Liver (tissue), 9 donors: ENCODE measurements around the gene CALML6. TPM values are rescaled to one million over a fixed set of nuclear protein-coding genes. Genes with fewer than 3 reads are reported as not detected.
A peak's percentile ranks its signal among the peaks of the same experiment; 100 is the strongest.

Experiments
- DNase-seq: peaks from one replicate; pipeline ENCODE4 v3.0.0-alpha.2; 2017; ENCODE audit warnings: low spot score
- H3K27ac ChIP-seq, 2 donors: one replicate each; pipeline ENCODE4 v1.7.0; 2013; ENCODE audit warnings: inconsistent platforms in 2 of 2, low read length in 2 of 2, control low read depth in 1 of 2, low read depth in 1 of 2, mild to moderate bottlenecking in 1 of 2
- H3K27me3 ChIP-seq, 4 donors: one replicate each; pipeline versions ENCODE4 v1.6.1 to v1.7.0; 2013; ENCODE audit warnings: low read length in 3 of 4, inconsistent platforms in 1 of 4, mild to moderate bottlenecking in 1 of 4, moderate library complexity in 1 of 4; ENCODE audit not compliant: control insufficient read depth in 4 of 4, insufficient read depth in 4 of 4
- H3K36me3 ChIP-seq, 4 donors: one replicate each; pipeline versions ENCODE4 v1.6.1 to v1.7.0; 2013; ENCODE audit warnings: low read length in 3 of 4, mild to moderate bottlenecking in 3 of 4, low read depth in 1 of 4, moderate library complexity in 1 of 4; ENCODE audit not compliant: control insufficient read depth in 4 of 4, insufficient read depth in 3 of 4
- H3K4me1 ChIP-seq, 4 donors: one replicate each; pipeline versions ENCODE4 v1.6.1 to v1.7.0; 2013; ENCODE audit warnings: low read length in 3 of 4, mild to moderate bottlenecking in 3 of 4, moderate library complexity in 1 of 4; ENCODE audit not compliant: control insufficient read depth in 4 of 4, insufficient read depth in 4 of 4
- H3K4me3 ChIP-seq, 3 donors: one replicate each; pipeline versions ENCODE4 v1.6.1 to v1.7.0; 2013; ENCODE audit warnings: low read length in 3 of 3, control low read depth in 1 of 3, low read depth in 1 of 3, mild to moderate bottlenecking in 1 of 3
- H3K9ac ChIP-seq, 2 donors: one replicate each; pipeline ENCODE4 v1.7.0; 2013; ENCODE audit warnings: low read length in 2 of 2, mild to moderate bottlenecking in 2 of 2, moderate library complexity in 2 of 2, control low read depth in 1 of 2, low read depth in 1 of 2
- H3K9me3 ChIP-seq, 4 donors: one replicate each; pipeline versions ENCODE4 v1.6.1 to v1.7.0; 2013; ENCODE audit warnings: low read length in 3 of 4; ENCODE audit not compliant: control insufficient read depth in 4 of 4
- ATF3 ChIP-seq: IDR thresholded peaks from 2 replicates; pipeline ENCODE4 v1.6.1; 2016; ENCODE audit warnings: antibody characterized with exemption
- EGR1 ChIP-seq, 2 donors: IDR thresholded peaks; 2 replicates each; pipeline ENCODE4 v1.6.1; 2016 to 2018; ENCODE audit warnings: antibody characterized with exemption in 2 of 2, low read depth in 2 of 2
- FOXA1 ChIP-seq: IDR thresholded peaks from 2 replicates; pipeline ENCODE4 v1.6.1; 2016; ENCODE audit warnings: antibody characterized with exemption
- FOXA2 ChIP-seq: IDR thresholded peaks from 2 replicates; pipeline ENCODE4 v1.6.1; 2016; ENCODE audit warnings: antibody characterized with exemption
- GABPA ChIP-seq, 2 donors: IDR thresholded peaks in 1 of 2; conservative IDR thresholded peaks in 1 of 2; 2 replicates each; pipeline ENCODE4 v1.6.1; 2016; ENCODE audit warnings: antibody characterized with exemption in 2 of 2, mild to moderate bottlenecking in 1 of 2, moderate library complexity in 1 of 2
- HNF4A ChIP-seq, 2 donors: conservative IDR thresholded peaks; 2 replicates each; pipeline ENCODE4 v1.6.1; 2016; ENCODE audit warnings: antibody characterized with exemption in 2 of 2, mild to moderate bottlenecking in 2 of 2
- HNF4G ChIP-seq: IDR thresholded peaks from 2 replicates; pipeline ENCODE4 v1.6.1; 2016; ENCODE audit warnings: antibody characterized with exemption
- RAD21 ChIP-seq, 2 donors: IDR thresholded peaks; 2 replicates each; pipeline ENCODE4 v1.6.1; 2016; ENCODE audit warnings: antibody characterized with exemption in 2 of 2, mild to moderate bottlenecking in 2 of 2
- RXRA ChIP-seq, 2 donors: IDR thresholded peaks; 2 replicates each; pipeline ENCODE4 v1.6.1; 2017 to 2018; ENCODE audit warnings: antibody characterized with exemption in 2 of 2, mild to moderate bottlenecking in 1 of 2
- SP1 ChIP-seq: IDR thresholded peaks from 2 replicates; pipeline ENCODE4 v1.6.1; 2018; ENCODE audit warnings: antibody characterized with exemption, mild to moderate bottlenecking
- TAF1 ChIP-seq: conservative IDR thresholded peaks from 2 replicates; pipeline ENCODE4 v1.6.1; 2016; ENCODE audit warnings: antibody characterized with exemption, mild to moderate bottlenecking
- YY1 ChIP-seq: IDR thresholded peaks from 2 replicates; pipeline ENCODE4 v1.6.1; 2016; ENCODE audit warnings: antibody characterized with exemption, mild to moderate bottlenecking
- WGBS: extraction: QIAGEN DNeasy Blood & Tissue Kit; methylation state at CpG from one replicate; pipeline ENCODE4 v1.1.7; 2013; 5-methylcytosine and 5-hydroxymethylcytosine counted together
- polyA plus RNA-seq, 2 donors: library from polyadenylated mRNA; stranded (reverse) in 1 of 2; unstranded in 1 of 2; fragments of 200-250 nt in 1 of 2; fragments of >200 nt in 1 of 2; fragmentation: Nextera tagmentation in 1 of 2; extraction: Ambion mirVana in 1 of 2; gene quantifications; one replicate each; pipeline versions ENCODE4 v1.2.1 to v1.2.3, GENCODE V29; 2013 to 2015
- total RNA-seq, 2 donors: library from RNA; depleted of rRNA; stranded (reverse); fragments of >200 nt; gene quantifications; one replicate each; pipeline ENCODE4 v1.2.3, GENCODE V29; 2014
- TF ChIP-seq, protein P1 (sequence below): IDR thresholded peaks from 2 replicates; pipeline ENCODE4 v1.6.1; 2016; ENCODE audit warnings: antibody characterized with exemption
- TF ChIP-seq, protein P2 (sequence below): IDR thresholded peaks from 2 replicates; pipeline ENCODE4 v1.6.1; 2016; ENCODE audit warnings: antibody characterized with exemption
- donor health status: healthy.
- donor health status: healthy.
- donor health status: healthy.
- donor health status: healthy.
- donor health status: healthy.

The CALML6 gene
- total RNA-seq: under 1 TPM; 0.47 to 0.67 TPM
- polyA plus RNA-seq: under 1 TPM in 1 of 2 donors, not detected in 1; 0.15 TPM

DNA sequence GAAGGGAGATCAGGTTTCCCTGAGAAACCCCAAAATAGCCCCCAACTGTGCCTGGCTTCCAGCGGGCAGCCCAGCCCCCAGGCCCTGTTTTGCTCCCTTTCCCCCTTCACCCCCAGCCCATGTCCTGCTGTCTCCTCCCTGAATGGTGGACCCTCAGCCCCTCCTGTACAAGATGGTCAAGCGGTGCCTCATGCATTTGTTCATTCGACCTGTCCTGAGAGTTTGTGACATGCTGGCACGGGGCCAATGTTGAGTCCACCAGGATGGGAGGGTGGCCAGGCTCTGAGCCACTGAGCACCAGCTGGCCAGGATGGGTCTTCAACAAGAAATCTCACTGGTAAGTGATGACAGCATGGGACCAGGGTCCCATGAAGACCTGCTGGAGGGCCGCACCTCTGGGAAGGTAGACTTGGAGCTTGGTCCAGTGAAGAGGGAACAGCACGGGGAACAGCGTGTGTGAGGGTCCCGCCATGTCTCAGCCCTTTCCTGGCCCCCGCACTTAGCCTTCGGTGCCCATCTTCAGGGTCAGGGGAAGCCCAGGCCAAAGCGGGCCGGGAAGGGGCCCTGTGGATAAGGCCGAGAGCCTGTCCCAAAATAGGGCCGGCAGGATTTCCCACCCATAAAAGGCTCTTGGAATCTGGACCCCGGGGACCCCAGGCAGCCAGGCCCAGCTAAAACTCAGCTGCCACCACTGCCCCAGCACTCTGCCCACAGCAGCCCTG is at the start of gene CALML6:
Gene CALML6, plus strand, starts transcription at position 290 of the 722 bp plus-strand sequence. Its CDS starts 21 bp downstream, at position 311.
- WGBS: 87% methylated on average over 15 of the region's 15 CpGs
- H3K9ac ChIP-seq: no peak within 1 kb of the TSS
- no peaks in the 10 kb centered on the region for H3K9me3 ChIP-seq
- peaks cover 13 to 25% (median 17%) of the 10 kb centered on the region in 4 donors for H3K4me1 ChIP-seq
- no peak within 1 kb of the TSS for H3K4me3 ChIP-seq
- no peak within 1 kb of the TSS for H3K27ac ChIP-seq
- no peak for DNase-seq
- H3K27me3 ChIP-seq: no peaks in the 10 kb centered on the region
- TF ChIP-seq EGR1 (IDR thresholded peaks at IDR 0.05; ENCODE audit: low read depth in 2 of 2): no peak
- TF ChIP-seq RAD21 (IDR thresholded peaks at IDR 0.05): no peak
- no peak for TF ChIP-seq FOXA2
- TF ChIP-seq SP1: no peak
- TF ChIP-seq FOXA1: no peak
- TF ChIP-seq, protein P1, sequence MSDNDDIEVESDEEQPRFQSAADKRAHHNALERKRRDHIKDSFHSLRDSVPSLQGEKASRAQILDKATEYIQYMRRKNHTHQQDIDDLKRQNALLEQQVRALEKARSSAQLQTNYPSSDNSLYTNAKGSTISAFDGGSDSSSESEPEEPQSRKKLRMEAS: no peak
- TF ChIP-seq, protein P2, sequence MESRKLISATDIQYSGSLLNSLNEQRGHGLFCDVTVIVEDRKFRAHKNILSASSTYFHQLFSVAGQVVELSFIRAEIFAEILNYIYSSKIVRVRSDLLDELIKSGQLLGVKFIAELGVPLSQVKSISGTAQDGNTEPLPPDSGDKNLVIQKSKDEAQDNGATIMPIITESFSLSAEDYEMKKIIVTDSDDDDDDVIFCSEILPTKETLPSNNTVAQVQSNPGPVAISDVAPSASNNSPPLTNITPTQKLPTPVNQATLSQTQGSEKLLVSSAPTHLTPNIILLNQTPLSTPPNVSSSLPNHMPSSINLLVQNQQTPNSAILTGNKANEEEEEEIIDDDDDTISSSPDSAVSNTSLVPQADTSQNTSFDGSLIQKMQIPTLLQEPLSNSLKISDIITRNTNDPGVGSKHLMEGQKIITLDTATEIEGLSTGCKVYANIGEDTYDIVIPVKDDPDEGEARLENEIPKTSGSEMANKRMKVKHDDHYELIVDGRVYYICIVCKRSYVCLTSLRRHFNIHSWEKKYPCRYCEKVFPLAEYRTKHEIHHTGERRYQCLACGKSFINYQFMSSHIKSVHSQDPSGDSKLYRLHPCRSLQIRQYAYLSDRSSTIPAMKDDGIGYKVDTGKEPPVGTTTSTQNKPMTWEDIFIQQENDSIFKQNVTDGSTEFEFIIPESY: no peak
- TF ChIP-seq YY1: no peak
- TF ChIP-seq ATF3: no peak
- no peak for TF ChIP-seq HNF4A (conservative IDR thresholded peaks at IDR 0.05)
- TF ChIP-seq TAF1: no peak
- no peak for TF ChIP-seq GABPA (IDR thresholded peaks at IDR 0.05 in 1 of 2, conservative IDR thresholded peaks at IDR 0.05 in 1 of 2)
- TF ChIP-seq RXRA (IDR thresholded peaks at IDR 0.05): no peak
- H3K36me3 ChIP-seq: no peaks in the 10 kb centered on the region

GRCh38 chr1:1867164-1867563 is 47.9 kb upstream of the CALML6 start:
- DNase-seq: no peak
- no peak overlapping the region for H3K27ac ChIP-seq
- no peak for TF ChIP-seq TAF1
- no peak overlapping the region for H3K9ac ChIP-seq
- H3K36me3 ChIP-seq: peaks cover 0 to 2% (median 0%) of the 10 kb centered on the region in 4 donors
- peaks cover 5 to 12% (median 8%) of the 10 kb centered on the region in 4 donors for H3K4me1 ChIP-seq
- H3K27me3 ChIP-seq: no peaks in the 10 kb centered on the region
- no peaks in the 10 kb centered on the region for H3K9me3 ChIP-seq
- H3K4me3 ChIP-seq: no peak overlapping the region
- WGBS: 99% methylated on average over 3 of the region's 3 CpGs

- 37% methylated on average over 4 of the region's 4 CpGs for WGBS
Observed at GRCh38 chr1:1869469-1869868, 45.6 kb upstream of the CALML6 start.

More at GRCh38 chr1:1869469-1869868, 45.6 kb upstream of the CALML6 start:
- H3K27me3 ChIP-seq: no peaks in the 10 kb centered on the region
- no peak overlapping the region for H3K4me3 ChIP-seq
- peak in 1 of 2 donors; percentile 17 for TF ChIP-seq HNF4A (conservative IDR thresholded peaks at IDR 0.05)
- no peak for TF ChIP-seq HNF4G
- DNase-seq: no peak
- H3K9me3 ChIP-seq: no peaks in the 10 kb centered on the region
- H3K9ac ChIP-seq: no peak overlapping the region
- H3K4me1 ChIP-seq: peaks cover 6 to 27% (median 18%) of the 10 kb centered on the region in 4 donors
- H3K36me3 ChIP-seq: peaks cover 0 to 5% (median 0%) of the 10 kb centered on the region in 4 donors
- no peak overlapping the region for H3K27ac ChIP-seq
